ENCODE results near the gene GAPT.

DNA sequence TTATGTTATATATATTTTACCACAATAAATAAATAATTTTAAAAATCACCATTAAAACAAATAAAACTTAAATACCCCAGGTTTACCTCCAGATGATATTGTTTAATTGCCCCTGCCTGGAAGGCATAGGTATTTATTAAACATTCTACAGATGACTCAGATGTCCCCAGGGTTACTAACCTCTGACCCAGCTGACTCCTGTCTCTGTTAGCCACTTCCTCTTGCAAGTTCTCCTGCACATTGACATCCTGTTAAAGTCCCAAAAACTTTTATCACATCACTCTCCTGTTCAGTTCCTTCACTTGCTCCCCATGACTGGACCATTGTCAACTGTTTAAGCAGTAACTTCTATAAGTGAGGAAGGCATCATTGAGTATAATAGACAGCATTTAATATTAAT lies 54.7 kb downstream of the GAPT start:
- TF ChIP-seq FOXA1 (IDR thresholded peaks at IDR 0.05) (no peak), TARDBP (IDR thresholded peaks at IDR 0.05) (no peak), SP1 (IDR thresholded peaks at IDR 0.05) (no peak), FOXM1 (IDR thresholded peaks at IDR 0.05; ENCODE audit: borderline replicate concordance) (no peak), SUZ12 (IDR thresholded peaks at IDR 0.05) (no peak), ELF4 (IDR thresholded peaks at IDR 0.05) (no peak), HDGF (IDR thresholded peaks at IDR 0.05; ENCODE audit: borderline replicate concordance) (no peak)
